Ishikawa (cell line): ENCODE results near the gene AARSD1.

ENCODE experiments used
- CEBPB ChIP-seq: IDR thresholded peaks from 2 replicates; pipeline ENCODE4 v1.6.1; 2012
- EGR1 ChIP-seq: IDR thresholded peaks from 2 replicates; pipeline ENCODE4 v1.6.1; 2012
- NFIC ChIP-seq: IDR thresholded peaks from 2 replicates; pipeline ENCODE4 v1.6.1; 2012
- YY1 ChIP-seq: IDR thresholded peaks from 2 replicates; pipeline ENCODE4 v1.6.1; 2012; ENCODE audit warnings: low read depth

GRCh38 chr17:43011728-43012472 lies 47.6 kb upstream of the AARSD1 start:
- no peak for TF ChIP-seq CEBPB
- no peak for TF ChIP-seq YY1
- no peak for TF ChIP-seq EGR1
- no peak for TF ChIP-seq NFIC
